ENCODE results near the gene ABCA3. TPM values are rescaled to one million over a fixed set of nuclear protein-coding genes. Genes with fewer than 3 reads are reported as not detected.

Gene ABCA3
- total and polyA plus RNA-seq, 11 donors, result 6.7 to 16.5 (median 9.6) TPM

- H3K27ac ChIP-seq, result no peak overlapping the region
- TF ChIP-seq POLR2A (IDR thresholded peaks at IDR 0.05) (no peak), CTCF (IDR thresholded peaks at IDR 0.05) (no peak)
- no peak overlapping the region for H3K4me3 ChIP-seq
- H3K36me3 ChIP-seq, result peaks cover 8 to 66% (median 58%) of the 10 kb centered on the region in 9 donors
- H3K4me1 ChIP-seq, result peaks cover 2 to 24% (median 16%) of the 10 kb centered on the region in 12 donors
- H3K27me3 ChIP-seq, result no peaks in the 10 kb centered on the region
- WGBS, 4 donors, result 84 to 91% (median 88%) methylated on average over 11 of the region's 11 CpGs
- intact Hi-C loops (cut with DNase I), result loop anchor here in 3 of 10 donors (5.0 to 10.0 kb wide), 3 partner anchors 46 to 98 kb away; partner anchors contain the start of genes TRAF7 (in 2 of the 3) and MLST8 (in 1 of the 3)
- DNase-seq (peak in 1 of 5 donors; percentile 15), ATAC-seq (no peak)
- no peaks in the 10 kb centered on the region for H3K9me3 ChIP-seq
These were observed 87.2 kb downstream of the ABCA3 start for GRCh38 chr16:2253293-2253692.

GRCh38 chr16:2252806-2253148 is 87.8 kb downstream of the ABCA3 start:
- ATAC-seq (no peak), DNase-seq (peak in 1 of 5 donors; percentile 10)
- peak overlapping the region in 2 of 12 donors; percentile 89 to 92 for H3K27ac ChIP-seq
- peaks cover 8 to 63% (median 53%) of the 10 kb centered on the region in 9 donors for H3K36me3 ChIP-seq
- WGBS, 4 donors, result 93 to 97% (median 96%) methylated on average over 7 of the region's 7 CpGs
- H3K9me3 ChIP-seq, result no peaks in the 10 kb centered on the region
- no peaks in the 10 kb centered on the region for H3K27me3 ChIP-seq
- H3K4me3 ChIP-seq, result no peak overlapping the region
- intact Hi-C loops (cut with DNase I), result loop anchor here in 3 of 10 donors (5.0 to 10.0 kb wide), 3 partner anchors 45 to 98 kb away; partner anchors contain the start of genes TRAF7 (in 2 of the 3) and MLST8 (in 1 of the 3)
- H3K4me1 ChIP-seq, result peaks cover 2 to 24% (median 16%) of the 10 kb centered on the region in 12 donors
- TF ChIP-seq POLR2A (IDR thresholded peaks at IDR 0.05), result no peak
- no peak for TF ChIP-seq CTCF (IDR thresholded peaks at IDR 0.05)

GRCh38 chr16:2251296-2252111 is 89.0 kb downstream of the ABCA3 start, which contains the start of gene ECI1:
ECI1 (minus strand) TSS chr16:2251587; CDS start chr16:2251566, 21 bp downstream.
- 1 to 11% (median 4%) methylated on average over 3 to 88 of the region's 88 CpGs for WGBS, 4 donors
- intact Hi-C loops (cut with DNase I), result loop anchor here in 3 of 10 donors (1.0 to 10.0 kb wide), 5 partner anchors 17 to 97 kb away; partner anchors contain the start of genes TRAF7 (in 3 of the 3), MLST8 (in 1 of the 3) and RNPS1 (in 1 of the 3)
- Histone ChIP-seq H3K27ac (peak within 1 kb of the TSS; percentile 88 to 97 (median 92)), H3K4me3 (peak within 1 kb of the TSS; percentile 63 to 99 (median 80)), H3K27me3 (no peaks in the 10 kb centered on the region), H3K9me3 (no peaks in the 10 kb centered on the region), H3K4me1 (peaks cover 2 to 24% (median 16%) of the 10 kb centered on the region in 12 donors), H3K36me3 (peaks cover under 1 to 54% (median 46%) of the 10 kb centered on the region in 9 donors)
- peak; percentile 97 to 99 (median 98) for ATAC-seq
- peak; percentile 97 to 99 (median 97) for DNase-seq
- peak; percentile 60 to 96 (median 78) for TF ChIP-seq CTCF (IDR thresholded peaks at IDR 0.05)
- peak; percentile 43 to 90 for TF ChIP-seq POLR2A (IDR thresholded peaks at IDR 0.05)
